Endothelial cell of umbilical vein (primary cell): ENCODE data around the gene FOXRED2.

Experiments used
- MYC ChIP-seq: IDR thresholded peaks from one replicate; pipeline ENCODE4 v1.6.1; 2011; ENCODE audit warnings: mild to moderate bottlenecking, low read depth, low read length
- POLR2A ChIP-seq: IDR thresholded peaks from 2 replicates; pipeline ENCODE4 v1.6.1; 2012; ENCODE audit warnings: low read depth, mild to moderate bottlenecking, control low read depth, low read length
- POLR2AphosphoS5 ChIP-seq: IDR thresholded peaks from 2 replicates; pipeline ENCODE4 v1.6.1; 2012; ENCODE audit warnings: low read depth, mild to moderate bottlenecking, control low read depth, low read length, moderate library complexity; ENCODE audit not compliant: insufficient read depth
- TF ChIP-seq, protein P1 (sequence below), 2 donors: IDR thresholded peaks; 1 replicate in 1 of 2; 2 replicates in 1 of 2; pipeline ENCODE4 v1.5.1; 2011; ENCODE audit warnings: low read length in 2 of 2, mild to moderate bottlenecking in 2 of 2, moderate library complexity in 2 of 2, control low read depth in 1 of 2, inconsistent platforms in 1 of 2, low read depth in 1 of 2; ENCODE audit not compliant: insufficient read depth in 1 of 2; ENCODE audit errors: extremely low read depth in 1 of 2

DNA sequence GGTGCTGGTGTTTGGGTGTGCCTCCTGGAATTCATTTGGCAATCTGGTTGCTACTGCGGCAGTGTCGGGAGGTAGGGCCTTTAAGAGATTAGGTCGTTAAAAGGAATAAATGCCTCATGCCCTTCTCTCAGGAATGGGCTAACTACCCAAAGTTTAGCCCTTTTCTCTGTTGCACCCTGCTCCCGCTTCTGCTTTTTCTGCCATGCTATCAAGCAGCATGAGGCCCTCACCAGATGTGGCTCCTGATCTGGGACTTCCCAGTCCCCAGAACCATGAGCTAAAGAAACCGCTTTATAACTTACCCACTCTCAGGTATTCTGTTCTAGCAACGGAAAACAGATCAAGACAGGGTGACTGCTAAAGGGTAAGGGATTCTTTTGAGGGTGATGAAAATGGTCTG, 15.8 kb upstream of the FOXRED2 start:
- no peak for TF ChIP-seq POLR2A
- TF ChIP-seq, protein P1, sequence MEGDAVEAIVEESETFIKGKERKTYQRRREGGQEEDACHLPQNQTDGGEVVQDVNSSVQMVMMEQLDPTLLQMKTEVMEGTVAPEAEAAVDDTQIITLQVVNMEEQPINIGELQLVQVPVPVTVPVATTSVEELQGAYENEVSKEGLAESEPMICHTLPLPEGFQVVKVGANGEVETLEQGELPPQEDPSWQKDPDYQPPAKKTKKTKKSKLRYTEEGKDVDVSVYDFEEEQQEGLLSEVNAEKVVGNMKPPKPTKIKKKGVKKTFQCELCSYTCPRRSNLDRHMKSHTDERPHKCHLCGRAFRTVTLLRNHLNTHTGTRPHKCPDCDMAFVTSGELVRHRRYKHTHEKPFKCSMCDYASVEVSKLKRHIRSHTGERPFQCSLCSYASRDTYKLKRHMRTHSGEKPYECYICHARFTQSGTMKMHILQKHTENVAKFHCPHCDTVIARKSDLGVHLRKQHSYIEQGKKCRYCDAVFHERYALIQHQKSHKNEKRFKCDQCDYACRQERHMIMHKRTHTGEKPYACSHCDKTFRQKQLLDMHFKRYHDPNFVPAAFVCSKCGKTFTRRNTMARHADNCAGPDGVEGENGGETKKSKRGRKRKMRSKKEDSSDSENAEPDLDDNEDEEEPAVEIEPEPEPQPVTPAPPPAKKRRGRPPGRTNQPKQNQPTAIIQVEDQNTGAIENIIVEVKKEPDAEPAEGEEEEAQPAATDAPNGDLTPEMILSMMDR (IDR thresholded peaks at IDR 0.05; ENCODE audit: extremely low read depth in 1 of 2, insufficient read depth in 1 of 2, low read depth in 1 of 2, low read length in 2 of 2): no peak
- TF ChIP-seq POLR2AphosphoS5: no peak
- TF ChIP-seq MYC: no peak
